C4-2B (cell line): ENCODE results near the gene SSX7.
"Not testable (repeated sequence)": the region's sequence is repeated elsewhere in the genome, so short reads cannot be mapped to it uniquely, and the experiment has no call there.

Experiments
- ZFX ChIP-seq: fragments of 450-650 bp; IDR thresholded peaks from 2 replicates; pipeline ENCODE4 v1.6.1; 2017
- TF ChIP-seq, protein P1 (sequence below): fragments of 450-650 bp; conservative IDR thresholded peaks from 2 replicates; pipeline ENCODE4 v1.5.1; 2017; ENCODE audit warnings: mild to moderate bottlenecking

DNA sequence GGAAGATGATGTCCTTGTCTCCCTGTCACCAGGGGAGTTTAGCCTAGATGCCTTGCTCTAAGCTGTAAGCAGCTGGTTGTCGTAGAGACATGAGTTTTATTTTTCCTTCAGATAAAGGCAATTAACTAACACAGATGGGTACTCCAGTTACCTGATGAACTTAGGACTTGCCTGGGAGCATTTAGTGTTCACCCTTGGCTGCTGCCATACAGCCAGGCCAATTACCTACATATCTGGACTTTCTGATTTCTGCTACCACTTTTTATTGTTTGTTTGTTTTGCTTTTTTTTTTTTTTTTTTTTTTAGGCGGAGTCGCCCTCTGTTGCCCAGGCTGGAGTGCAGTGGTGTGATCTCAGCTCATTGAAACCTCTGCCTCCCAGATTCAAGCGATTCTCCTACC is 37.3 kb upstream of the SSX7 start:
- TF ChIP-seq, protein P1, sequence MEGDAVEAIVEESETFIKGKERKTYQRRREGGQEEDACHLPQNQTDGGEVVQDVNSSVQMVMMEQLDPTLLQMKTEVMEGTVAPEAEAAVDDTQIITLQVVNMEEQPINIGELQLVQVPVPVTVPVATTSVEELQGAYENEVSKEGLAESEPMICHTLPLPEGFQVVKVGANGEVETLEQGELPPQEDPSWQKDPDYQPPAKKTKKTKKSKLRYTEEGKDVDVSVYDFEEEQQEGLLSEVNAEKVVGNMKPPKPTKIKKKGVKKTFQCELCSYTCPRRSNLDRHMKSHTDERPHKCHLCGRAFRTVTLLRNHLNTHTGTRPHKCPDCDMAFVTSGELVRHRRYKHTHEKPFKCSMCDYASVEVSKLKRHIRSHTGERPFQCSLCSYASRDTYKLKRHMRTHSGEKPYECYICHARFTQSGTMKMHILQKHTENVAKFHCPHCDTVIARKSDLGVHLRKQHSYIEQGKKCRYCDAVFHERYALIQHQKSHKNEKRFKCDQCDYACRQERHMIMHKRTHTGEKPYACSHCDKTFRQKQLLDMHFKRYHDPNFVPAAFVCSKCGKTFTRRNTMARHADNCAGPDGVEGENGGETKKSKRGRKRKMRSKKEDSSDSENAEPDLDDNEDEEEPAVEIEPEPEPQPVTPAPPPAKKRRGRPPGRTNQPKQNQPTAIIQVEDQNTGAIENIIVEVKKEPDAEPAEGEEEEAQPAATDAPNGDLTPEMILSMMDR, result not testable (repeated sequence)
- TF ChIP-seq ZFX, result not testable (repeated sequence)
